Mucosa of stomach (tissue), 1 donor: Measurements from ENCODE around the gene SERPINB13.

Experiments used
- H3K27me3 ChIP-seq: one replicate; pipeline ENCODE4 v1.7.0; 2013; ENCODE audit warnings: mild to moderate bottlenecking, low read length; ENCODE audit not compliant: control insufficient read depth, insufficient read depth
- H3K36me3 ChIP-seq: one replicate; pipeline ENCODE4 v1.7.0; 2013; ENCODE audit warnings: low read length; ENCODE audit not compliant: control insufficient read depth, insufficient read depth
- H3K4me1 ChIP-seq: one replicate; pipeline ENCODE4 v1.7.0; 2013; ENCODE audit warnings: mild to moderate bottlenecking, low read length; ENCODE audit not compliant: control insufficient read depth, insufficient read depth
- H3K4me3 ChIP-seq: one replicate; pipeline ENCODE4 v1.7.0; 2013; ENCODE audit warnings: low read length
- H3K9ac ChIP-seq: one replicate; pipeline ENCODE4 v1.7.0; 2013; ENCODE audit warnings: mild to moderate bottlenecking, low read length, moderate library complexity
- H3K9me3 ChIP-seq: one replicate; pipeline ENCODE4 v1.7.0; 2013; ENCODE audit warnings: mild to moderate bottlenecking, low read length, moderate library complexity; ENCODE audit not compliant: control insufficient read depth
- donor health status: Pancreatic carcinoma.

SERPINB13 gene

GRCh38 chr18:63564561-63564960 is 22.6 kb upstream of the SERPINB13 start:
- Histone ChIP-seq H3K27me3 (no peaks in the 10 kb centered on the region), H3K4me1 (no peaks in the 10 kb centered on the region), H3K36me3 (no peaks in the 10 kb centered on the region), H3K9me3 (no peaks in the 10 kb centered on the region), H3K4me3 (no peak overlapping the region), H3K9ac (no peak overlapping the region)

DNA sequence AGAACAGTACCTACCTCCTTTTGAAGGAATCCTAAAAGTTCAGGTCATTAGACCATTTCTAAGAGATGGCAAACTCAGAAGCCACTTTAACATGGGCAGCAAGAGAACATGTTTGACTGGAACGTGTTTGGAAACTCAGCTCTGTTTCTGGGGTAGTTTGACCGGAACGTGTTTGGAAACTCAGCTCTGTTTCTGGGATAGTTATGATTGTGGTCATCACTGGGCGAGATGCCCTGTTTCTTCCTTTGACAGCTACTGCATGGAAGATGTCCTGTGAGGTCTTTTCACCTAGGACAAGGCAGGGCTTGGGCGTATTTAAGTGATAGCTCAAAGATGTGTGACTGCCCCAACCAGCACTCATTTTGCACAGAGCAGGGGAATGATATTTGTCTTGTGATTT is 19.9 kb upstream of the SERPINB13 start:
- Histone ChIP-seq H3K4me3 (no peak overlapping the region), H3K9me3 (no peaks in the 10 kb centered on the region), H3K9ac (no peak overlapping the region), H3K4me1 (no peaks in the 10 kb centered on the region), H3K36me3 (no peaks in the 10 kb centered on the region), H3K27me3 (no peaks in the 10 kb centered on the region)

DNA sequence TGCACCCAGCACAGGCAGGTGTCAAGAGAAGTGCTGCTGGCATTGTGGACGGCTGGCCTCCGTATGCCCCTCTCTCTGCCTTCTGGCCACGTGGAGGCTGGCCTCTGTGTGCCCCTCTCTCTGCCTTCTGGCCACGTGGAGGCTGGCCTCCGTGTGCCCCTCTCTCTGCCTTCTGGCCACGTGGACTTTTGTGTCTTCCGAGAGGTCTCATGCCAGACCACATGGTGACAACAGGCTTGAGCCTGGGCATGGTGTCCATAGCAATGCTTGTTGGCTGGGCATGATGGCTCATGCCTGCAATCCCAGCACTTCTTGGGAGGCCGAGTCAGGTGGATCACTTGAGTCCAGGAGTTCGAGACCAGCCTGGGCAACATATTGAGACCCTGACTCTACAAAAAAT is 19.3 kb upstream of the SERPINB13 start:
- no peaks in the 10 kb centered on the region for H3K4me1 ChIP-seq
- no peaks in the 10 kb centered on the region for H3K9me3 ChIP-seq
- H3K9ac ChIP-seq: no peak overlapping the region
- no peak overlapping the region for H3K4me3 ChIP-seq
- H3K27me3 ChIP-seq: peaks cover 2% of the 10 kb centered on the region
- H3K36me3 ChIP-seq: no peaks in the 10 kb centered on the region

DNA sequence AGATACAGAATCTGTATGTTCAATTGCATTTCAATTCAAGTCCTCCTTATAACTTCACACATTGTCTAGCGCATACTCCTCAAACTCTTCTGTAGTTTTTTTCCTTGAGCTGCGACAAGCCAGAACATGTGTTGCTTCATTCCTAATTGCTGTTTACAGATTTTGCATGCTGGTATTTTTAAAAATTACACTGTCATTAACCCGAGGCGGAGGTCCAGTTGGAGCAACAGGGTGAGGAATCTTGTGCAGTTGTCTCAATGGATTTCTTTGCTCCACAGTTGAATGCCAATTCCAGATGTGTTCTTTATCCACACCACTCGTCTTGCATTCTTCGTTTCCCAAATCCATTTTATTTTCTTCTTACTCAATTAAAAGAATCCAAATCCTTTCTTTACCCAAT is 16.4 kb upstream of the SERPINB13 start:
- H3K9me3 ChIP-seq: no peaks in the 10 kb centered on the region
- no peaks in the 10 kb centered on the region for H3K36me3 ChIP-seq

GRCh38 chr18:63575681-63576080 is 11.5 kb upstream of the SERPINB13 start:
- peaks cover 2% of the 10 kb centered on the region for H3K27me3 ChIP-seq
- no peak overlapping the region for H3K9ac ChIP-seq
- no peaks in the 10 kb centered on the region for H3K36me3 ChIP-seq
- no peaks in the 10 kb centered on the region for H3K9me3 ChIP-seq
- H3K4me1 ChIP-seq: no peaks in the 10 kb centered on the region
- H3K4me3 ChIP-seq: no peak overlapping the region

More for the DNA sequence above, 16.4 kb upstream of the SERPINB13 start:
- Histone ChIP-seq H3K27me3 (peaks cover 2% of the 10 kb centered on the region), H3K4me3 (no peak overlapping the region), H3K4me1 (no peaks in the 10 kb centered on the region), H3K9ac (no peak overlapping the region)

- no peaks in the 10 kb centered on the region for H3K36me3 ChIP-seq
- H3K9ac ChIP-seq: no peak overlapping the region
- no peak overlapping the region for H3K4me3 ChIP-seq
- H3K9me3 ChIP-seq: no peaks in the 10 kb centered on the region
- H3K4me1 ChIP-seq: no peaks in the 10 kb centered on the region
- H3K27me3 ChIP-seq: no peaks in the 10 kb centered on the region
These were observed 8.7 kb upstream of the SERPINB13 start for GRCh38 chr18:63578357-63578958.

- H3K9me3 ChIP-seq: no peaks in the 10 kb centered on the region
- no peaks in the 10 kb centered on the region for H3K27me3 ChIP-seq
- H3K4me1 ChIP-seq: no peaks in the 10 kb centered on the region
- H3K4me3 ChIP-seq: no peak overlapping the region
- no peaks in the 10 kb centered on the region for H3K36me3 ChIP-seq
- H3K9ac ChIP-seq: no peak overlapping the region
These were observed 7.5 kb upstream of the SERPINB13 start for GRCh38 chr18:63579616-63580015.

- no peaks in the 10 kb centered on the region for H3K9me3 ChIP-seq
- no peak overlapping the region for H3K4me3 ChIP-seq
- H3K27me3 ChIP-seq: no peaks in the 10 kb centered on the region
- H3K4me1 ChIP-seq: no peaks in the 10 kb centered on the region
- no peak overlapping the region for H3K9ac ChIP-seq
- no peaks in the 10 kb centered on the region for H3K36me3 ChIP-seq
These were observed 1.2 kb upstream of the SERPINB13 start for GRCh38 chr18:63585988-63586387.

- Histone ChIP-seq H3K9ac (no peak overlapping the region), H3K27me3 (no peaks in the 10 kb centered on the region), H3K9me3 (no peaks in the 10 kb centered on the region), H3K36me3 (no peaks in the 10 kb centered on the region), H3K4me1 (no peaks in the 10 kb centered on the region), H3K4me3 (no peak overlapping the region)
These were observed 712 bp upstream of the SERPINB13 start for GRCh38 chr18:63586431-63586830.

DNA sequence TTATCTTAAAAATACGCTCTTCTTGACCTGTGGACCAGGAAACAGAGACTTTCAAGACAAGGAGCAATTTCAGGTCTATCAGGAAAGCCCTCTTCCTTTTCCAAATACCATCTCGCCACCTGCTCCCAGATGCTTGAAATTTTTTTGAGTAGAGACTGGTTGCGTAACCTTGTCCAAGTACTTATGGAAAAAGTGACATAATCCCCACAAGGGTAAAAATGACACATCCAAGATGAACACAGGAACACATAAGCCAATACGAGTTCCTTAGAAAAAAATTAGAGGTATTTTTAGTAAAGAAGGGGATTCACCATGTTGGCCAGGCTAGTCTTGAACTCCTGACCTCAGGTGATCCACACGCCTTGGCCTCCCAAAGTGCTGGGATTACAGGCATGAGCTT is 1.8 kb downstream of the SERPINB13 start:
- no peaks in the 10 kb centered on the region for H3K4me1 ChIP-seq
- H3K9me3 ChIP-seq: no peaks in the 10 kb centered on the region
- H3K36me3 ChIP-seq: no peaks in the 10 kb centered on the region
- no peaks in the 10 kb centered on the region for H3K27me3 ChIP-seq
- H3K4me3 ChIP-seq: no peak overlapping the region
- no peak overlapping the region for H3K9ac ChIP-seq

- Histone ChIP-seq H3K9me3 (no peaks in the 10 kb centered on the region), H3K9ac (no peak overlapping the region), H3K36me3 (no peaks in the 10 kb centered on the region), H3K27me3 (no peaks in the 10 kb centered on the region), H3K4me1 (no peaks in the 10 kb centered on the region), H3K4me3 (no peak overlapping the region)
These were observed 3.2 kb downstream of the SERPINB13 start for GRCh38 chr18:63590373-63590772.

DNA sequence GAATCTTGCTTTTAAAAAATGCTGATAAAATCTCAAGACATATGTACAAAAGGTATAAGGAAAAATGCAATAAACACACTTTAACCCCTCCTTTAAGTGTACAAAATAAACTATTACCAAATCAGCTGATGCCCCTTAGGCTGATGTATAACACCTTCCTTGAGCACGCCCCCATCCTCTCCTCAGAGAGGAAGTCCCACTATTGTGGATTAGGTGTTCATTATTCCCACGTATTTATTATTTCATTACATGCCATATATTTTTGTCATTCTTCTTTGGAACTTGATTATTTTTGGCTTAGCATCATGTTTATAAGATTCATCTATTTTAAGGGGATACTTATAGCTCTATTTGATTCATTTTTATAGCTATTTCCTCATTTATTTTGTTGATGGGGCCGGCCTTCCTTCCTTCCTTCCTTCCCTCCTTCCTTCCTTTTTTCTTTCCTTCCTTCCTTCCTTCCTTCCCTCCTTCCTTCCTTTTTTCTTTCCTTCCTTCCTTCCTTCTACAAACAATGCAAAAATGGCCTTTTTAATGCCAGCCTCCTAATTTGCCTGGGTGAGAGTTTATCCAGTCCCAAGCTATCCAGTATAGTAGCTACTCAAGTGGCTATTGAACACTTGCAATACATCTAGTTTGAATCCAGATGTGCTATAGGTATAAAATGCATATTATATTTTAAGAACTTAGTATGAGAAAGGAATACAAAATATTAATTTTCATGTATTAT is 4.0 kb downstream of the SERPINB13 start:
- H3K36me3 ChIP-seq: no peaks in the 10 kb centered on the region
- H3K9ac ChIP-seq: no peak overlapping the region
- no peaks in the 10 kb centered on the region for H3K4me1 ChIP-seq
- H3K27me3 ChIP-seq: no peaks in the 10 kb centered on the region
- H3K4me3 ChIP-seq: no peak overlapping the region
- H3K9me3 ChIP-seq: no peaks in the 10 kb centered on the region
